Upper lobe of right lung (tissue), 1 donor: ENCODE results near the gene CIC. TPM values are rescaled to one million over a fixed set of nuclear protein-coding genes. Genes with fewer than 3 reads are reported as not detected.

Experiments used
- ATAC-seq: fragments of 200-7000 bp; cut with Tn5 transposase; one replicate; pipeline ENCODE4 v1.9.1; 2020; ENCODE audit warnings: mild to moderate bottlenecking, moderate library complexity
- DNase-seq: peaks from one replicate; pipeline ENCODE4 v3.0.0-alpha.2; 2020
- H3K27ac ChIP-seq: fragments of 200-600 bp; one replicate; pipeline ENCODE4 v1.8.0; 2022
- H3K27me3 ChIP-seq: fragments of 200-600 bp; one replicate; pipeline ENCODE4 v1.8.0; 2022; ENCODE audit warnings: mild to moderate bottlenecking
- H3K36me3 ChIP-seq: fragments of 200-600 bp; one replicate; pipeline ENCODE4 v1.8.0; 2022
- H3K4me1 ChIP-seq: fragments of 200-600 bp; one replicate; pipeline ENCODE4 v1.8.0; 2022
- H3K4me3 ChIP-seq: fragments of 200-600 bp; one replicate; pipeline ENCODE4 v1.8.0; 2022; ENCODE audit warnings: mild to moderate bottlenecking
- H3K9me3 ChIP-seq: fragments of 200-600 bp; one replicate; pipeline ENCODE4 v1.8.0; 2022
- CTCF ChIP-seq: fragments of 200-600 bp; IDR thresholded peaks from one replicate; pipeline ENCODE4 v1.8.0; 2022; ENCODE audit warnings: antibody characterized with exemption
- intact Hi-C: fragments of 100-400 bp; cut with DNase I; formaldehyde crosslinking; loops from one replicate; pipeline ENCODE4 v1.11.0; 2022
- total RNA-seq: library from RNA; stranded (reverse); fragmentation: NEBNext Ultra II Directional; extraction: Animal tissue kit (Norgen Biotek cat#: 25700); gene quantifications from one replicate; pipeline ENCODE4 v1.2.1, GENCODE V29; 2021
- donor health status: DM: no; HTN: yes; CAD: no; lungs with severe emphysema.

CIC gene
- total RNA-seq, 1 donor from 2014 or later, result 76.7 TPM

GRCh38 chr19:42285988-42286348 lies 16.9 kb downstream of the CIC start:
- no peak overlapping the region for H3K4me3 ChIP-seq
- H3K27me3 ChIP-seq, result no peaks in the 10 kb centered on the region
- no peak overlapping the region for H3K27ac ChIP-seq
- H3K4me1 ChIP-seq, result peaks cover 41% of the 10 kb centered on the region
- no peaks in the 10 kb centered on the region for H3K9me3 ChIP-seq
- no peak for DNase-seq
- intact Hi-C loops, result no loop called here
- H3K36me3 ChIP-seq, result peaks cover 42% of the 10 kb centered on the region
- no peak for ATAC-seq
- TF ChIP-seq CTCF, result no peak

GRCh38 chr19:42286349-42287016 lies 17.4 kb downstream of the CIC start:
- intact Hi-C loops, result no loop called here
- H3K4me3 ChIP-seq, result no peak overlapping the region
- no peak for DNase-seq

DNA sequence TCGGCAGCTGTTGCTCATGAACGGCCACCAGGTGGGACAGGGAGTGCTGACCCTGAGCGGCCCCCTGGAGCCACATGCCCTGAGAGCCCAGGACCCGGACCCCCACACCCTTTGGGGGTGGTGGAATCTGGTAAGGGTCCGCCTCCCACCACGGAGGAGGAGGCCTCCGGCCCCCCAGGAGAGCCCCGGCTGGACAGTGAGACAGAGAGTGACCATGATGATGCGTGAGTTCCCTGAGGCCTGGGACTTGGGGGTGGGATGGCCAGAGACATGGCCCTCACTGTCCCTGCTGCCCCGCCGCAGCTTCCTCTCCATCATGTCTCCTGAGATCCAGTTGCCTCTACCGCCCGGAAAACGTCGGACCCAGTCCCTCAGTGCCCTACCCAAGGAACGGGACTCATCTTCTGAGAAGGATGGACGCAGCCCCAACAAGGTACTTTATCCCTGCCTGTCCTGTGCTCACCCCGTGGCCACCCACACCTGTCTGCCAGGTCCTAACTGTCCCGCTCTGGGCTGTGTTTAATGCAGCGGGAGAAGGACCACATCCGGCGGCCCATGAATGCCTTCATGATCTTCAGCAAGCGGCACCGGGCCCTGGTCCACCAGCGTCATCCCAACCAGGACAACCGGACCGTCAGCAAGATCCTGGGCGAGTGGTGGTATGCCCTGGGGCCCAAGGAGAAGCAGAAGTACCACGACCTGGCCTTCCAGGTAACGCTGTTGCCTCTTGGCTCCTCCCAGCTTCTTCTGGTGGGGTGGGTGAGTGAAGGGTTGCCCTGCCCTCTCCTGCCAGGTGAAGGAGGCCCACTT lies 18.2 kb downstream of the CIC start:
- ATAC-seq, result no peak
- H3K4me3 ChIP-seq, result no peak overlapping the region
- no peaks in the 10 kb centered on the region for H3K27me3 ChIP-seq
- intact Hi-C loops, result no loop called here
- DNase-seq, result no peak
- peaks cover 28% of the 10 kb centered on the region for H3K4me1 ChIP-seq
- no peak overlapping the region for H3K27ac ChIP-seq
- TF ChIP-seq CTCF, result no peak
- no peaks in the 10 kb centered on the region for H3K9me3 ChIP-seq
- peaks cover 55% of the 10 kb centered on the region for H3K36me3 ChIP-seq

More at GRCh38 chr19:42286349-42287016, 17.4 kb downstream of the CIC start:
- Histone ChIP-seq H3K4me1 (peaks cover 35% of the 10 kb centered on the region), H3K36me3 (peaks cover 47% of the 10 kb centered on the region), H3K27me3 (no peaks in the 10 kb centered on the region), H3K9me3 (no peaks in the 10 kb centered on the region), H3K27ac (no peak overlapping the region)
- TF ChIP-seq CTCF, result no peak
- ATAC-seq, result no peak

DNA sequence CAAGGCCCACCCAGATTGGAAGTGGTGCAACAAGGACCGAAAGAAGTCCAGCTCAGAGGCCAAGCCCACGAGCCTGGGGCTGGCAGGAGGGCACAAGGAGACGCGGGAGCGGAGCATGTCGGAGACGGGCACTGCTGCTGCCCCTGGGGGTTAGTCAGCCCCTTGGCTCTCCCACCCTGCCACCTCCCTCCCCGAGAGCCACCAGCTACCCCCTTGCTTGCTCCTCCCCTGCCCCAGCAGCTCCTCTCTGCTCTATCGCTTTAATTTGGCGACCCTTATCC lies 18.7 kb downstream of the CIC start:
- H3K4me1 ChIP-seq, result peaks cover 23% of the 10 kb centered on the region

DNA sequence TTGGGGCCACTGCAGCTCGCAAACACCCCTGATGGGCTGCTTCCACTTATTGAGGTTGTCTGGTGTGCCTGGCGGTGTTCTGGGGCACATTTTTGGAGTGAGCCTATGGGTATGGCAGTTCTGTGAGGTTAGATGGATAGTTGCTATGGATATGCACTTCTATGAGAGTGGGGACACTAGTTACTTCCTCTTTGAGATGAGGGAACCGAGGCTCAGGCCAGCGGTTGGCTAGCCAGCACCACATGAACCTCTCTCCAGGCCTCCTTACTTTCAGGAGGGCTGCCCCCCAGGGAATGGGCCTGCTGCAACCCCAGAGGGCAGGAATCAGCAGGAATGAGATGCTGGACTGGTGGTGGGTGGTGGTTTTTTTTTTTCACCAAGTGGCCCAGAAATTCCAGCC lies 19.3 kb downstream of the CIC start:
- H3K36me3 ChIP-seq, result peaks cover 66% of the 10 kb centered on the region
- no peaks in the 10 kb centered on the region for H3K27me3 ChIP-seq
- intact Hi-C loops, result no loop called here
- no peak for TF ChIP-seq CTCF
- H3K4me3 ChIP-seq, result no peak overlapping the region
- H3K4me1 ChIP-seq, result peaks cover 16% of the 10 kb centered on the region
- ATAC-seq (no peak), DNase-seq (no peak)
- no peaks in the 10 kb centered on the region for H3K9me3 ChIP-seq
- H3K27ac ChIP-seq, result no peak overlapping the region

More for the DNA sequence above, 18.7 kb downstream of the CIC start:
- no peak for ATAC-seq
- DNase-seq, result no peak
- H3K27ac ChIP-seq, result no peak overlapping the region
- no peak for TF ChIP-seq CTCF
- intact Hi-C loops, result no loop called here
- no peaks in the 10 kb centered on the region for H3K9me3 ChIP-seq
- H3K27me3 ChIP-seq, result no peaks in the 10 kb centered on the region
- no peak overlapping the region for H3K4me3 ChIP-seq
- peaks cover 60% of the 10 kb centered on the region for H3K36me3 ChIP-seq
